ENCODE results near the gene FUT2.

FUT2 gene

GRCh38 chr19:48713041-48713863, 17.5 kb downstream of the FUT2 start:
- TF ChIP-seq EGR1 (IDR thresholded peaks at IDR 0.05) (no peak), ZBTB7A (IDR thresholded peaks at IDR 0.05; ENCODE audit: low read depth) (no peak), CEBPB (IDR thresholded peaks at IDR 0.05) (no peak), FOXM1 (IDR thresholded peaks at IDR 0.05; ENCODE audit: borderline replicate concordance, low read depth) (no peak)

DNA sequence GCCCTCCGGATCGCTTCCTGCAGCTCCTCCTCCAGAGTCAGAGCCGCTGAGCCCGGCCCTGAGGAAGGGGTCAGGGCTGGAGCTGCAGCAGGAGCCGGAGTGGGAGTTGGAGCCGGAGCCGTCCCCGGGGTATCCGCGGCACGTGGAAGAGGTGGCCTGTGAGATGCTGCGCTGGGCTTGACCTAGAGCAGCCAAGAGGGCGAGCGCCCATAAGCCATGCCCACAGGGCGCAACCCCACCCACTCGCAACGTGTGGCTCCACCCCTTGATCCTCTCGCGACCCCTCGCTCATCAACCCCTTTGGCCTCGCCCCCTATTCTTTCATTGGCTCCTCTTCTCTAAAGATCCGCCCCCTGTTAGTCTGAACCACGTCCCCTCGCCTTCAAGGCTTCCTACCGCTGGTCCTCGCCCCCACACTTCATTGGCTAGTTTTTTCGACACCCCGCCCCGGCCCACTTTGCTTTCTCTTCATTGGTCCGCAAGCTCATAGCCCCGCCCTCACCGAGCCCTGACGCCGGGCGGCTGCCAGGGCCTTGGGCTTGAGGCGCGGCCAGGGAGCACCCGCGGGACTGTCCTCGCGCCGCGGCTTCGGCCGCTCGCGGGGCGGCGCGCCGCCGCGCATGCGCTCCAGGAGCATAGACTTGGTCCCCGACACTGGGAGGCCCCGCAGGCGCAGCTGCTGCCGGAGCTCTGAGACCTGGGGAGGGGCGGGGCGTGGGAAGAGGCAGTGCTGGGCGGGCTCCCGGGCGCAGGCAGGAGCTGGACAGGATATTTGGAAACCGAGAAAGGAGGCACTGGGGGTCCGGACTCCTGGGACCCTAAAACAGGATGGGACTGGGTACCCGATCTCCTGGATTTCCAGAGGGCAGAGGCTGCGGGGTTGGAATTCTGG, 18.3 kb downstream of the FUT2 start:
- TF ChIP-seq, protein P1, sequence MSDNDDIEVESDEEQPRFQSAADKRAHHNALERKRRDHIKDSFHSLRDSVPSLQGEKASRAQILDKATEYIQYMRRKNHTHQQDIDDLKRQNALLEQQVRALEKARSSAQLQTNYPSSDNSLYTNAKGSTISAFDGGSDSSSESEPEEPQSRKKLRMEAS (IDR thresholded peaks at IDR 0.05), result peak; percentile 63
- no peak for TF ChIP-seq FOXM1 (IDR thresholded peaks at IDR 0.05; ENCODE audit: borderline replicate concordance, low read depth)
- 0 out of 2 replicates have a peak, but pooled peaks have one; percentile 15 for TF ChIP-seq TCF12 (IDR thresholded peaks at IDR 0.05; ENCODE audit: low read depth)
- TF ChIP-seq CREB1 (IDR thresholded peaks at IDR 0.05; ENCODE audit: low read depth), result 0 out of 2 replicates have a peak, but pooled peaks have one; percentile 30
- peak; percentile 31; the same call in 1 of the 2 replicates for TF ChIP-seq ZBTB7A (IDR thresholded peaks at IDR 0.05; ENCODE audit: low read depth)
- TF ChIP-seq EP300 (IDR thresholded peaks at IDR 0.05; ENCODE audit: borderline replicate concordance), result no peak
- TF ChIP-seq TAF1 (IDR thresholded peaks at IDR 0.05; ENCODE audit: low read depth), result peak; percentile 44; the same call in 1 of the 2 replicates
- TF ChIP-seq EGR1 (IDR thresholded peaks at IDR 0.05), result no peak

DNA sequence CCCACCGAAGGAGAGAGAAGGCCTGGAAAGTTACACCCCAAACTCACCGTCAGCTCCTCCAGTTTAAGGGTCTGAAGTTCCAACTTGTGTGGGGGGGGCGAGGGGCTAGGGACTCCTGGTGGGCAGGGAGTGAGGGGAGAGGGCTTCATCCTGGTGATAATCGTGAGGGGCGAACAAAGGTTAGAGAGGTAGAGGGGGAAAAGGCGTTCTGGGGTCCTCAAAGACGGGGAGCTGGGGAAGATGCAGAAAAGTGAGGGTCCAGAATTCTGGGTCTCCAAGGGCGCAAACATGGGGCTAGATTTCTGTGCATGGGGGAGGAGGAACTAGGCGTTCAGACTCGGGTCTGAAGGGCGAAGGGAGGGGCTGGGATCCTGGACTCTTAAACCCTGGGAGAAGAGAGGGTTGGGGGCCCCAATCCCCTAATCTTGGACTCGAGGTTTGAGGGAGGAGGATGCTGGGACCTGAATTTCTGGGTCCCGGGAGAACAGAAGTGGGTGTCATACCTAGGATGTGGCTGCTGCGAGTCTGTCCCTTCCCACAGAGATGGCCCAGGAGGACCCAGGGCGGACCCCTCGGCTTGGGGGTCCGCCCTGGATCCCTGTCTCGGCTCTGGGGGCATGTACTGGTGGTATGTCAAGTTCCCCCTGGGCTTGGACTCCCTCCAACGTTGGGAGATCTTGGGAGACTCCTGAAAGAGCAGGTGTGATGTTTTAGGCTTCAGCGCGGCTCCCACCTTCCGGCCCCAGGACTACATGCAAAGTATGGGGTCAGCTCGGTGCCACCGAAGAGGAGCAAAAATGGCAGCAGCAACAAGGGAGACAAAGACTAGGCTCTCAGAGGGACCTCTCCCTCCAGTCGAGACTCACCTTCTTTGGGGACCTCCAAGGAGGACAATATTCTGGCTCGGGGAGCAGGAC, 19.2 kb downstream of the FUT2 start:
- no peak for TF ChIP-seq TAF1 (IDR thresholded peaks at IDR 0.05; ENCODE audit: low read depth)
- TF ChIP-seq NFIC (IDR thresholded peaks at IDR 0.05), result no peak

- TF ChIP-seq, protein P2, sequence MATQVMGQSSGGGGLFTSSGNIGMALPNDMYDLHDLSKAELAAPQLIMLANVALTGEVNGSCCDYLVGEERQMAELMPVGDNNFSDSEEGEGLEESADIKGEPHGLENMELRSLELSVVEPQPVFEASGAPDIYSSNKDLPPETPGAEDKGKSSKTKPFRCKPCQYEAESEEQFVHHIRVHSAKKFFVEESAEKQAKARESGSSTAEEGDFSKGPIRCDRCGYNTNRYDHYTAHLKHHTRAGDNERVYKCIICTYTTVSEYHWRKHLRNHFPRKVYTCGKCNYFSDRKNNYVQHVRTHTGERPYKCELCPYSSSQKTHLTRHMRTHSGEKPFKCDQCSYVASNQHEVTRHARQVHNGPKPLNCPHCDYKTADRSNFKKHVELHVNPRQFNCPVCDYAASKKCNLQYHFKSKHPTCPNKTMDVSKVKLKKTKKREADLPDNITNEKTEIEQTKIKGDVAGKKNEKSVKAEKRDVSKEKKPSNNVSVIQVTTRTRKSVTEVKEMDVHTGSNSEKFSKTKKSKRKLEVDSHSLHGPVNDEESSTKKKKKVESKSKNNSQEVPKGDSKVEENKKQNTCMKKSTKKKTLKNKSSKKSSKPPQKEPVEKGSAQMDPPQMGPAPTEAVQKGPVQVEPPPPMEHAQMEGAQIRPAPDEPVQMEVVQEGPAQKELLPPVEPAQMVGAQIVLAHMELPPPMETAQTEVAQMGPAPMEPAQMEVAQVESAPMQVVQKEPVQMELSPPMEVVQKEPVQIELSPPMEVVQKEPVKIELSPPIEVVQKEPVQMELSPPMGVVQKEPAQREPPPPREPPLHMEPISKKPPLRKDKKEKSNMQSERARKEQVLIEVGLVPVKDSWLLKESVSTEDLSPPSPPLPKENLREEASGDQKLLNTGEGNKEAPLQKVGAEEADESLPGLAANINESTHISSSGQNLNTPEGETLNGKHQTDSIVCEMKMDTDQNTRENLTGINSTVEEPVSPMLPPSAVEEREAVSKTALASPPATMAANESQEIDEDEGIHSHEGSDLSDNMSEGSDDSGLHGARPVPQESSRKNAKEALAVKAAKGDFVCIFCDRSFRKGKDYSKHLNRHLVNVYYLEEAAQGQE (IDR thresholded peaks at IDR 0.05; ENCODE audit: low read depth), result no peak
- TF ChIP-seq USF1 (IDR thresholded peaks at IDR 0.05), result no peak
- no peak for TF ChIP-seq NFIC (IDR thresholded peaks at IDR 0.05)
- no peak for TF ChIP-seq YY1 (IDR thresholded peaks at IDR 0.05; ENCODE audit: low read depth)
- TF ChIP-seq RAD21 (IDR thresholded peaks at IDR 0.05; ENCODE audit: low read depth), result no peak
- TF ChIP-seq ZBTB7A (IDR thresholded peaks at IDR 0.05; ENCODE audit: low read depth), result no peak
- no peak for TF ChIP-seq TEAD4 (IDR thresholded peaks at IDR 0.05)
- no peak for TF ChIP-seq TCF12 (IDR thresholded peaks at IDR 0.05; ENCODE audit: low read depth)
- TF ChIP-seq CEBPB (IDR thresholded peaks at IDR 0.05), result no peak
- TF ChIP-seq TAF1 (IDR thresholded peaks at IDR 0.05; ENCODE audit: low read depth), result no peak
Observed at GRCh38 chr19:48715681-48716171, 20.0 kb downstream of the FUT2 start.

GRCh38 chr19:48716562-48717291, 21.0 kb downstream of the FUT2 start:
- TF ChIP-seq YY1 (IDR thresholded peaks at IDR 0.05; ENCODE audit: low read depth), result peak; percentile 59
- TF ChIP-seq TEAD4 (IDR thresholded peaks at IDR 0.05), result no peak

- TF ChIP-seq TEAD4 (IDR thresholded peaks at IDR 0.05), result no peak
- TF ChIP-seq, protein P2 (IDR thresholded peaks at IDR 0.05; ENCODE audit: low read depth), result no peak
- TF ChIP-seq EGR1 (IDR thresholded peaks at IDR 0.05), result no peak
- TF ChIP-seq FOXM1 (IDR thresholded peaks at IDR 0.05; ENCODE audit: borderline replicate concordance, low read depth), result no peak
- TF ChIP-seq CREB1 (IDR thresholded peaks at IDR 0.05; ENCODE audit: low read depth), result no peak
Observed at GRCh38 chr19:48718711-48719231, 23.0 kb downstream of the FUT2 start.
